LNCaP clone FGC (cell line): ENCODE results near the gene PRDM7.
"Not testable (repeated sequence)": the region's sequence is repeated elsewhere in the genome, so short reads cannot be mapped to it uniquely, and the experiment has no call there.

Experiments used
- DNase-seq: peaks from one replicate; pipeline ENCODE4 v3.0.0-alpha.2; 2011; ENCODE audit warnings: low read depth
- H3K4me3 ChIP-seq: 2 replicates; pipeline ENCODE4 v1.5.1; 2011; ENCODE audit warnings: mild to moderate bottlenecking, low read depth, low read length, control low read depth
- CTCF ChIP-seq: IDR thresholded peaks from 2 replicates; pipeline ENCODE4 v1.5.1; 2012; ENCODE audit warnings: mild to moderate bottlenecking; ENCODE audit not compliant: control insufficient read depth, insufficient read depth; ENCODE audit errors: extremely low read depth

The PRDM7 gene

GRCh38 chr16:90012991-90013745 is 64.0 kb downstream of the PRDM7 start:
- H3K4me3 ChIP-seq: no peak overlapping the region
- no peak for DNase-seq
- no peak for TF ChIP-seq CTCF

GRCh38 chr16:90011908-90012501 is 65.1 kb downstream of the PRDM7 start:
- H3K4me3 ChIP-seq: no peak overlapping the region
- no peak for DNase-seq
- TF ChIP-seq CTCF: no peak

- TF ChIP-seq CTCF: no peak
- DNase-seq: no peak
- no peak overlapping the region for H3K4me3 ChIP-seq
Measured at GRCh38 chr16:90011508-90011819, 65.7 kb downstream of the PRDM7 start.

GRCh38 chr16:90010676-90011507 is 66.2 kb downstream of the PRDM7 start:
- no peak for TF ChIP-seq CTCF
- no peak for DNase-seq
- no peak overlapping the region for H3K4me3 ChIP-seq

GRCh38 chr16:90009172-90009899 is 67.8 kb downstream of the PRDM7 start:
- no peak for DNase-seq
- no peak for TF ChIP-seq CTCF
- H3K4me3 ChIP-seq: no peak overlapping the region

- no peak for TF ChIP-seq CTCF
- H3K4me3 ChIP-seq: no peak overlapping the region
- no peak for DNase-seq
Measured at GRCh38 chr16:90008708-90009145, 68.4 kb downstream of the PRDM7 start.

GRCh38 chr16:90007635-90008234 is 69.4 kb downstream of the PRDM7 start:
- H3K4me3 ChIP-seq, DNase-seq: not testable (repeated sequence)
